ENCODE results near the gene MLLT10. TPM values are rescaled to one million over a fixed set of nuclear protein-coding genes. Genes with fewer than 3 reads are reported as not detected.

MLLT10 gene
- total and polyA plus RNA-seq, 9 of the 15 experiments (the other 6 are each of a cell fraction or from before 2014, with no cell fraction given): 18.8 to 81.4 (median 64.2) TPM

DNA sequence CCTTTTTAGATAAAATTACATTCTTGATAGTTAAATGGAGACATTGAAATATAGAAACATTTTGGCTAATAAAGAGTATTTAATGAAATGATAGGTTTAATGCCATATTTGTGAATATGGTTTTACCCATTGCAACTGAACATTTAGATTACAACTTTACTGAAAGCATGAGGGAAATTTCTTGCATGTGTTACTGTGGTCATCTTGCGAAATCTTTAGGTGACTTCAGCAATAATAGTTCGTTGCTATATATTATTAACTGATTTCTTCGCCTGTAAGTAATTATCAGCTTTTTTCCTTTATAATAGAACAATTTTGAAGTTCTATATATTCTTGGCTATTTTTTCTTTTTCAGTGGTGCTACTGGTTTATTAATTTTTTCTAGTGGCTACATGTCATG is 83.2 kb downstream of the MLLT10 start:
- ATAC-seq (no peak), DNase-seq (ENCODE audit: extremely low read depth in 1 of 4, low spot score in 3 of 4) (no peak), FAIRE-seq (no peak)
- no peak overlapping the region for H3K4me2 ChIP-seq (ENCODE audit: insufficient read depth, low read length)
- BruUV-seq (replicated peaks): no TSS peak
- TF ChIP-seq ZKSCAN8 (CRISPR knock-in tag; IDR thresholded peaks at IDR 0.05): no peak
- TF ChIP-seq POLR2B (IDR thresholded peaks at IDR 0.05; ENCODE audit: low read depth, partially characterized antibody): no peak
- no peak for TF ChIP-seq CEBPG (CRISPR knock-in tag; IDR thresholded peaks at IDR 0.05)
- TF ChIP-seq CEBPG (tag; conservative IDR thresholded peaks at IDR 0.05 in 1 of 2, IDR thresholded peaks at IDR 0.05 in 1 of 2): peak; percentile 52 to 70; a peak in 3 of 4 replicates
- TF ChIP-seq CEBPB (tag; IDR thresholded peaks at IDR 0.05): peak; percentile 85
- TF ChIP-seq RBM15 (IDR thresholded peaks at IDR 0.05; ENCODE audit: insufficient read depth, low read length): no peak
- ChIA-PET POLR2A (interaction anchor here (0.5 kb wide), 1 partner anchor 130 kb away, joined by 3 read pairs; no protein-coding TSS in a partner anchor), CTCF (ENCODE audit: low intra/inter-chr PET ratio) (no interaction called here)
- intact Hi-C loops (cut with micrococcal nuclease) (no loop called here), in situ Hi-C loops (cut with MboI) (no loop called here)
- no peak overlapping the region for H3K9ac ChIP-seq (ENCODE audit: insufficient read depth in 1 of 2, low read depth in 2 of 2, low read length in 2 of 2)
- H3K36me3 ChIP-seq (ENCODE audit: control insufficient read depth, insufficient read depth, low read length): peaks cover 56% of the 10 kb centered on the region
- no peaks in the 10 kb centered on the region for H3K27me3 ChIP-seq (ENCODE audit: control insufficient read depth in 2 of 2, insufficient read depth in 2 of 2, low read length in 2 of 2)
- H3K4me3 ChIP-seq: no peak overlapping the region
- no peaks in the 10 kb centered on the region for H3K9me1 ChIP-seq (ENCODE audit: control insufficient read depth, insufficient read depth, low read length)
- no peak overlapping the region for H3K27ac ChIP-seq (ENCODE audit: extremely low read depth, low read depth, low read length)
- H2AFZ ChIP-seq (ENCODE audit: low read depth, low read length): no peak overlapping the region
- 95% methylated on average over 3 of the region's 3 CpGs for WGBS (ENCODE audit: insufficient coverage, low coverage, missing lambda C conversion rate)
- H4K20me1 ChIP-seq (replicated peaks; ENCODE audit: control insufficient read depth, insufficient read depth, low read length): no peaks in the 10 kb centered on the region
- H3K4me1 ChIP-seq (replicated peaks in 1 of 2; ENCODE audit: control insufficient read depth in 2 of 2, insufficient read depth in 2 of 2, low read length in 2 of 2): no peaks in the 10 kb centered on the region
- no peaks in the 10 kb centered on the region for H3K9me3 ChIP-seq (replicated peaks; ENCODE audit: control insufficient read depth, insufficient read depth, low read depth, low read length)
- peaks cover 13% of the 10 kb centered on the region; the same call in 2 of the 3 replicates for H3K79me2 ChIP-seq (ENCODE audit: control insufficient read depth, insufficient read depth, low read length)

DNA sequence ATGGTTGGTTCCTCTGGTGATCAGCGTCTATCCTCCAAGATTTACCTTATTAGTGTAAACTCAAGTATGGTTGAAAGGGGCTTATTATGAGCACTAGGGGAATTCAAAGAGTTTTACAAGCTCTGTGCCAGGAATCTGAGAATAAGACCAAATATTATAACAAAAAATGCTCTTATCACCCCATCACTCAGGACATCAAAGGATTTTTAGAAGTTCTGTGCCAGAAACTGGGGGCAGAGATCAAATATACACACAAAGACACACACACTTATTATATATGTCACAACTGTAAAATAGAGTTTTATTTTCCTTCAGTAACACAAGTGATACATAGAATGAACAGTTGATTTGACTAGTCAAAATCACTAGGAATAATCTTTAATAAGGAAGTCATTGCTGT is 89.3 kb downstream of the MLLT10 start:
- DNase-seq (ENCODE audit: extremely low read depth in 1 of 4, low spot score in 3 of 4) (no peak), FAIRE-seq (no peak), ATAC-seq (no peak)
- H3K4me2 ChIP-seq (ENCODE audit: insufficient read depth, low read length): no peak overlapping the region
- H3K36me3 ChIP-seq (ENCODE audit: control insufficient read depth, insufficient read depth, low read length): peaks cover 74% of the 10 kb centered on the region
- in situ Hi-C loops (cut with MboI) (no loop called here), intact Hi-C loops (cut with micrococcal nuclease) (loop anchor here (10.0 kb wide), 1 partner anchor 102 kb away; no protein-coding TSS in a partner anchor)
- H2AFZ ChIP-seq (ENCODE audit: low read depth, low read length): no peak overlapping the region
- no peaks in the 10 kb centered on the region for H3K27me3 ChIP-seq (ENCODE audit: control insufficient read depth in 2 of 2, insufficient read depth in 2 of 2, low read length in 2 of 2)
- H3K4me1 ChIP-seq (replicated peaks in 1 of 2; ENCODE audit: control insufficient read depth in 2 of 2, insufficient read depth in 2 of 2, low read length in 2 of 2): no peaks in the 10 kb centered on the region
- no peak overlapping the region for H3K9ac ChIP-seq (ENCODE audit: insufficient read depth in 1 of 2, low read depth in 2 of 2, low read length in 2 of 2)
- H3K4me3 ChIP-seq: no peak overlapping the region
- H3K9me3 ChIP-seq (replicated peaks; ENCODE audit: control insufficient read depth, insufficient read depth, low read depth, low read length): no peaks in the 10 kb centered on the region
- TF ChIP-seq ATF7 (IDR thresholded peaks at IDR 0.05) (no peak), ZC3H11A (IDR thresholded peaks at IDR 0.05; ENCODE audit: low read depth, low read length) (no peak)
- ChIA-PET POLR2A (no interaction called here), CTCF (ENCODE audit: low intra/inter-chr PET ratio) (no interaction called here)
- WGBS (ENCODE audit: insufficient coverage, low coverage, missing lambda C conversion rate): 100% methylated on average over 1 of the region's 1 CpG
- no TSS peak for BruUV-seq (replicated peaks)
- peaks cover 17% of the 10 kb centered on the region; the same call in 1 of the 3 replicates for H3K79me2 ChIP-seq (ENCODE audit: control insufficient read depth, insufficient read depth, low read length)
- H3K27ac ChIP-seq (ENCODE audit: extremely low read depth, low read depth, low read length): no peak overlapping the region
- H3K9me1 ChIP-seq (ENCODE audit: control insufficient read depth, insufficient read depth, low read length): no peaks in the 10 kb centered on the region
- no peaks in the 10 kb centered on the region for H4K20me1 ChIP-seq (replicated peaks; ENCODE audit: control insufficient read depth, insufficient read depth, low read length)
